ENCODE data around the gene CNPY1.

- TF ChIP-seq EZH2 (IDR thresholded peaks at IDR 0.05; ENCODE audit: borderline replicate concordance) (no peak), CTCF (IDR thresholded peaks at IDR 0.05; ENCODE audit: poor library complexity) (no peak)
Observed at GRCh38 chr7:155586843-155587440, 40.6 kb upstream of the CNPY1 start.

All from hepatocyte (in vitro differentiated cells).